Measurements from ENCODE around the gene PLA2G2F. TPM values are rescaled to one million over a fixed set of nuclear protein-coding genes. Genes with fewer than 3 reads are reported as not detected.
A peak's percentile ranks its signal among the peaks of the same experiment; 100 is the strongest.

The PLA2G2F gene
- total RNA-seq, 6 donors from 2014 or later, result not detected

GRCh38 chr1:20151906-20152598, 12.9 kb downstream of the PLA2G2F start:
- H3K4me3 ChIP-seq, result peak overlapping the region in 3 of 4 donors; percentile 17 to 35 (median 32)
- H3K4me1 ChIP-seq, result peaks cover 18 to 28% (median 26%) of the 10 kb centered on the region in 4 donors
- TF ChIP-seq, protein P1, sequence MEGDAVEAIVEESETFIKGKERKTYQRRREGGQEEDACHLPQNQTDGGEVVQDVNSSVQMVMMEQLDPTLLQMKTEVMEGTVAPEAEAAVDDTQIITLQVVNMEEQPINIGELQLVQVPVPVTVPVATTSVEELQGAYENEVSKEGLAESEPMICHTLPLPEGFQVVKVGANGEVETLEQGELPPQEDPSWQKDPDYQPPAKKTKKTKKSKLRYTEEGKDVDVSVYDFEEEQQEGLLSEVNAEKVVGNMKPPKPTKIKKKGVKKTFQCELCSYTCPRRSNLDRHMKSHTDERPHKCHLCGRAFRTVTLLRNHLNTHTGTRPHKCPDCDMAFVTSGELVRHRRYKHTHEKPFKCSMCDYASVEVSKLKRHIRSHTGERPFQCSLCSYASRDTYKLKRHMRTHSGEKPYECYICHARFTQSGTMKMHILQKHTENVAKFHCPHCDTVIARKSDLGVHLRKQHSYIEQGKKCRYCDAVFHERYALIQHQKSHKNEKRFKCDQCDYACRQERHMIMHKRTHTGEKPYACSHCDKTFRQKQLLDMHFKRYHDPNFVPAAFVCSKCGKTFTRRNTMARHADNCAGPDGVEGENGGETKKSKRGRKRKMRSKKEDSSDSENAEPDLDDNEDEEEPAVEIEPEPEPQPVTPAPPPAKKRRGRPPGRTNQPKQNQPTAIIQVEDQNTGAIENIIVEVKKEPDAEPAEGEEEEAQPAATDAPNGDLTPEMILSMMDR (IDR thresholded peaks at IDR 0.05), result peak; percentile 92 to 97 (median 94)
- TF ChIP-seq EP300 (IDR thresholded peaks at IDR 0.05), result no peak
- ATAC-seq (ENCODE audit: low FRiP score in 2 of 2) (peak; percentile 90 to 94), DNase-seq (peak; percentile 78 to 85)
- H3K9me3 ChIP-seq, result no peaks in the 10 kb centered on the region
- H3K36me3 ChIP-seq, result no peaks in the 10 kb centered on the region
- WGBS, 2 donors, result 7 to 22% methylated on average over 10 to 29 of the region's 29 CpGs
- peak overlapping the region; percentile 71 to 83 (median 76) for H3K27ac ChIP-seq
- no peaks in the 10 kb centered on the region for H3K27me3 ChIP-seq

DNA sequence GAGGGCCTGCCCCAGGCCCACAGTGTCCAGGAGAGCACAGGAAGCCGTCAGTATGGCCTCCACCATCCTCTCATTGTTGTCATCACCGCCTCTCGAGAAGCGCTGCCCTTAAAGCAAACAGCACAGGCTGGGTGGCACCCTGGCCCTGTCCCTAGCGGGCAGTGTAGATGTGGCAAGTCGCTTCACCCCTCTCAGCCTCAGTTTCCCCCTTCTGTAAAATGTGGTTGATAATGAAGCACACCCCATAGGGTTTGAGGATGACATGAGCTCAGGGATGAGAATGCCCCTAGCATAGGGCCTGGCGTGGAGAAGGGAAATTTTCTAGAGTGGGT, 13.4 kb downstream of the PLA2G2F start:
- H3K27me3 ChIP-seq, result no peaks in the 10 kb centered on the region
- peaks cover 18 to 28% (median 26%) of the 10 kb centered on the region in 4 donors for H3K4me1 ChIP-seq
- H3K27ac ChIP-seq, result peak overlapping the region; percentile 71 to 83 (median 76)
- H3K9me3 ChIP-seq, result no peaks in the 10 kb centered on the region
- ATAC-seq (ENCODE audit: low FRiP score in 2 of 2), result no peak
- WGBS, 2 donors, result 48 to 73% methylated on average over 6 to 7 of the region's 7 CpGs
- H3K36me3 ChIP-seq, result no peaks in the 10 kb centered on the region
- TF ChIP-seq POLR2A (IDR thresholded peaks at IDR 0.05), result no peak
- TF ChIP-seq, protein P1 (IDR thresholded peaks at IDR 0.05), result peak in 1 of 6 experiments; percentile 24
- DNase-seq, result no peak
- H3K4me3 ChIP-seq, result peak overlapping the region in 1 of 4 donors; percentile 35

- peaks cover 0 to 1% (median 0%) of the 10 kb centered on the region in 4 donors for H3K9me3 ChIP-seq
- peaks cover 18 to 28% (median 26%) of the 10 kb centered on the region in 4 donors for H3K4me1 ChIP-seq
- H3K27me3 ChIP-seq, result no peaks in the 10 kb centered on the region
- TF ChIP-seq EP300 (IDR thresholded peaks at IDR 0.05) (no peak), POLR2A (IDR thresholded peaks at IDR 0.05) (peak in 1 of 4 donors; percentile 20), POLR2AphosphoS5 (IDR thresholded peaks at IDR 0.05) (peak in 1 of 2 donors; percentile 31)
- TF ChIP-seq, protein P1 (IDR thresholded peaks at IDR 0.05), result no peak
- 66 to 69% methylated on average over 6 of the region's 6 CpGs for WGBS, 2 donors
- H3K36me3 ChIP-seq, result no peaks in the 10 kb centered on the region
- DNase-seq (peak in 1 of 2 donors; percentile 45), ATAC-seq (ENCODE audit: low FRiP score in 2 of 2) (peak; percentile 40 to 77)
- no peak overlapping the region for H3K4me3 ChIP-seq
- peak overlapping the region; percentile 71 to 83 (median 76) for H3K27ac ChIP-seq
Observed at GRCh38 chr1:20153000-20153418, 13.9 kb downstream of the PLA2G2F start.

DNA sequence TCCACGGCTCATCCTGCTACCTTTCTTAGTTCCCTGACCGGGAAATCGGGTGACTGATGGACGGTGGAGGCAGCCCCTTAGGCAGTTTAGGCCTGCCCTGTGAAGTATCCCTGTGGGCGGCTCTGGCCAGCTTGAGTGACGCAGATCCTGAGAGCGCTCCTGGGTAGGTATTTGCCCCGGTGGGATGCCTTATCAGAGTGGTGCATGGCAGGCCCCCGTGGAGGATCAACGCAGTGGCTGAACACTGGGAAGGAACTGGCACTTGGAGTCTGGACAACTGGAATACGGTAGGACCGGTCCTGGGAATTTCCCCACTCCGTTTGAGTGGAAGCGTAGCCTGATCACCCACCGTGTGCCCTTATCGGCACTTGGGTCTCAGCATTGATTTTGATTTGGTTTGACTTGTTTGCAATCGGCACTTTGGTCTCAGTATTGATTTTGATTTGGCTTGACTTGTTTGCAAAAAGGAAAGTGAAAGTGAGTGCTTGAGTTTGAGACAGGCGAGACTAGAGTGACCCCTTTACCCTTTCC, 15.2 kb downstream of the PLA2G2F start:
- no peak for DNase-seq
- Histone ChIP-seq H3K27me3 (no peaks in the 10 kb centered on the region), H3K36me3 (no peaks in the 10 kb centered on the region), H3K9me3 (peaks cover 2 to 15% (median 11%) of the 10 kb centered on the region in 4 donors), H3K4me1 (peaks cover 18 to 28% (median 26%) of the 10 kb centered on the region in 4 donors), H3K4me3 (peak overlapping the region in 3 of 4 donors; percentile 15 to 32 (median 20)), H3K27ac (peak overlapping the region; percentile 2 to 78 (median 20))
- no peak for TF ChIP-seq POLR2A (IDR thresholded peaks at IDR 0.05)
- TF ChIP-seq POLR2AphosphoS5 (IDR thresholded peaks at IDR 0.05), result no peak
- TF ChIP-seq, protein P1 (IDR thresholded peaks at IDR 0.05), result no peak
- no peak for TF ChIP-seq EP300 (IDR thresholded peaks at IDR 0.05)
- WGBS, 2 donors, result 68% methylated on average over 12 to 17 of the region's 18 CpGs
- ATAC-seq (ENCODE audit: low FRiP score in 2 of 2), result no peak

All from upper lobe of left lung (tissue), 6 donors.